SJSA1 (cell line): ENCODE data around the gene CMYA5. TPM values are rescaled to one million over a fixed set of nuclear protein-coding genes. Genes with fewer than 3 reads are reported as not detected.

Source experiments
- DNase-seq, 2 experiments: peaks; one replicate each; pipeline ENCODE4 v3.0.0-alpha.2; 2015 to 2020; ENCODE audit warnings: low spot score in 2 of 2, low read depth in 1 of 2
- H3K27ac ChIP-seq: fragments of 250-450 bp; sonication (Bioruptor Pico); 2 replicates; pipeline ENCODE4 v1.5.1; 2020; ENCODE audit warnings: mild to moderate bottlenecking, moderate library complexity
- H3K27me3 ChIP-seq: fragments of 250-450 bp; sonication (Bioruptor Pico); replicated peaks from 2 replicates; pipeline ENCODE4 v1.5.1; 2020; ENCODE audit warnings: mild to moderate bottlenecking, moderate library complexity
- H3K36me3 ChIP-seq: fragments of 250-450 bp; sonication (Bioruptor Pico); 2 replicates; pipeline ENCODE4 v1.5.1; 2020; ENCODE audit warnings: mild to moderate bottlenecking
- H3K4me1 ChIP-seq: fragments of 250-450 bp; sonication (Bioruptor Pico); replicated peaks from 2 replicates; pipeline ENCODE4 v1.6.1; 2021; ENCODE audit warnings: mild to moderate bottlenecking
- H3K4me3 ChIP-seq: fragments of 250-450 bp; sonication (Bioruptor Pico); 2 replicates; pipeline ENCODE4 v1.5.1; 2020; ENCODE audit warnings: mild to moderate bottlenecking
- H3K9me3 ChIP-seq: fragments of 250-450 bp; sonication (Bioruptor Pico); replicated peaks from 2 replicates; pipeline ENCODE4 v1.5.1; 2020; ENCODE audit warnings: mild to moderate bottlenecking
- total RNA-seq: library from RNA; depleted of rRNA; stranded (reverse); fragments of >200 nt; shearing (Covaris generic); gene quantifications from 2 replicates; pipeline ENCODE4 v1.2.3, GENCODE V29; 2014; rRNA removed

The CMYA5 gene
- total RNA-seq, 1 experiment from 2014 or later, result 0.05 TPM

DNA sequence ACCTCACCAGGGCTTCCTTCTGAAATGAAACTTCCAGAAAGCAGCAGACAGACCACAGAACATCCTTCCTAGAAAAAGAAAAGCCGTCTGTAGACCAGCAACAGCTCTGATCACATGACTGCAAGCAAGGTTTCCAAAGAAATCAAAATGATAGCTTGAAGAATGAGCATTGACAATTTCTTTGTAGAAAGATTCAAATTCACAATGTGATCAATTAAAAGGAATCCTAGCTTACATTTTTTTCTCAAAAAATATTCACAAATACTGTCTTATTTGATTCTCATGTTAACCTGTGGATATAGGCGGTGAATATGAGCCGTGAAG lies 156.5 kb downstream of the CMYA5 start:
- H3K9me3 ChIP-seq, result no peaks in the 10 kb centered on the region; the same call in 1 of the 2 replicates
- DNase-seq, result no peak
- no peaks in the 10 kb centered on the region for H3K27me3 ChIP-seq
- H3K4me1 ChIP-seq, result peaks cover 13% of the 10 kb centered on the region
- H3K27ac ChIP-seq, result peak overlapping the region; percentile 45
- H3K36me3 ChIP-seq, result no peaks in the 10 kb centered on the region
- H3K4me3 ChIP-seq, result no peak overlapping the region

DNA sequence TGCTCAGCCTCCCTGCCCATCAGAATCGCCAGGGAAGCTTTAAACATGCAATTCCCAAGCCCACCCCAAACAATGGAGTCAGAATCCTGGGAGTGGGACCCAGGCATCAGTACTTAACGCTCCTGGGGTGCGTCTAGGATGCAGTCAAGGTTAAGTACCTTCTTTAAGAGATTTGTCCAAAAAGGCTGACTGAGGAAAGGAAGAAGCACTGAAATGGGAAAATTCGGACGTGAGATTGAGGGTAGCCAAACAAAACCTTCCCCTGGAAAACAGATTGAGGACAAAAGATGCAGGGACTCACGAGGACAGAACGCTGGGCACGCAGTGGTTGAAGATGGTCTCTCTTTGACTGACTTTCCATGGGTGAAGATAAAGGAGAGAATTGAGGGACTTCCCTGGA lies 157.9 kb downstream of the CMYA5 start:
- peaks cover 13% of the 10 kb centered on the region for H3K4me1 ChIP-seq
- no peak overlapping the region for H3K27ac ChIP-seq
- H3K9me3 ChIP-seq, result no peaks in the 10 kb centered on the region; the same call in 1 of the 2 replicates
- no peaks in the 10 kb centered on the region for H3K27me3 ChIP-seq
- peak in 1 of 2 experiments; percentile 8 for DNase-seq
- no peak overlapping the region for H3K4me3 ChIP-seq
- H3K36me3 ChIP-seq, result no peaks in the 10 kb centered on the region

DNA sequence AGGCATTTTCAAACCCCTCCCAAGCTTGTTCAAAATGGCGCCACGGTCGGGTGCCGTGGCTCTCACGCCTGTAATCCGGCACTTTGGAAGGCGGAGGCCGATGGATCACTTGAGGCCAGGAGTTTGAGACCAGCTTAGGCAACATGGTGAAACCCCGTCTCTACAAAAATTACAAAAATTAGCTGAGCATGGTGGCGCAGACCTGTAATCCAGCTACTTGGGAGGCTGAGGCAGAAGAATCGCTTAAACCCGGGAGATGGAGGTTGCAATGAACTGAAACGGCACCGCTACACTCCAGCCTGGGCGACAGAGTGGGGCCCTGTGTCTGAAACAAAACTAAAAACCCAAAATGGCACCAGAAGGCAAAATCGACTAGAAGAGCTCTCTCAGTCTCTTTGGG lies 159.4 kb downstream of the CMYA5 start:
- Histone ChIP-seq H3K4me3 (no peak overlapping the region), H3K27ac (no peak overlapping the region), H3K9me3 (no peaks in the 10 kb centered on the region; the same call in 1 of the 2 replicates), H3K4me1 (peaks cover 13% of the 10 kb centered on the region), H3K27me3 (no peaks in the 10 kb centered on the region), H3K36me3 (no peaks in the 10 kb centered on the region)
- DNase-seq, result no peak

Other genes with a start within 250 kb of the CMYA5 start
- 6.5 and 10.7 TPM in 2 replicates for gene HOMER1, start 175.7 kb upstream of the CMYA5 start, total RNA-seq
- 28.5 and 34.5 TPM in 2 replicates for gene TENT2, start 77.4 kb upstream of the CMYA5 start, total RNA-seq